Heart right ventricle (tissue), 16 donors: Measurements from ENCODE around the gene TRIM28. TPM values are rescaled to one million over a fixed set of nuclear protein-coding genes. Genes with fewer than 3 reads are reported as not detected.

Experiments used
- ATAC-seq, 8 donors: fragments of 200-7000 bp; cut with Tn5 transposase; one replicate each; pipeline ENCODE4 v1.9.1; 2020; ENCODE audit warnings: mild to moderate bottlenecking in 8 of 8, moderate library complexity in 8 of 8, moderate number of reproducible peaks in 1 of 8
- DNase-seq, 2 donors: peaks; one replicate each; pipeline ENCODE4 v3.0.0-alpha.2; 2020
- H3K27ac ChIP-seq, 10 donors: fragments of 200-600 bp; sonication (generic) in 2 of 10; one replicate each; pipeline versions ENCODE4 v1.5.0 to v1.8.0; 2020 to 2022; ENCODE audit warnings: mild to moderate bottlenecking in 3 of 10
- H3K27me3 ChIP-seq, 7 donors: fragments of 200-600 bp; one replicate each; pipeline ENCODE4 v1.8.0; 2021 to 2022; ENCODE audit warnings: mild to moderate bottlenecking in 2 of 7
- H3K36me3 ChIP-seq, 9 donors: fragments of 200-600 bp; sonication (generic) in 1 of 9; one replicate each; pipeline versions ENCODE4 v1.5.0 to v1.8.0; 2020 to 2022; ENCODE audit warnings: mild to moderate bottlenecking in 2 of 9
- H3K4me1 ChIP-seq, 9 donors: fragments of 200-600 bp; sonication (generic) in 1 of 9; one replicate each; pipeline versions ENCODE4 v1.5.0 to v1.8.0; 2020 to 2022; ENCODE audit warnings: mild to moderate bottlenecking in 4 of 9
- H3K4me3 ChIP-seq, 10 donors: fragments of 200-600 bp; sonication (generic) in 2 of 10; one replicate each; pipeline versions ENCODE4 v1.5.0 to v1.8.0; 2020 to 2022; ENCODE audit warnings: mild to moderate bottlenecking in 7 of 10, moderate library complexity in 2 of 10
- H3K9me3 ChIP-seq, 11 donors: fragments of 200-600 bp in 10 of 11; sonication (generic) in 2 of 11; one replicate each; pipeline versions ENCODE4 v1.5.0 to v1.8.0; 2013 to 2022; ENCODE audit warnings: mild to moderate bottlenecking in 2 of 11, control low read depth in 1 of 11, moderate library complexity in 1 of 11
- WGBS, 2 donors: extraction: QIAGEN DNeasy Blood & Tissue Kit; methylation state at CpG; one replicate each; pipeline ENCODE4 v1.1.7; 2013; ENCODE audit warnings: inconsistent platforms in 1 of 2; 5-methylcytosine and 5-hydroxymethylcytosine counted together
- intact Hi-C, 10 donors: fragments of 100-400 bp; cut with DNase I; formaldehyde crosslinking; loops; one replicate each; pipeline versions ENCODE4 v1.11.1 to v1.14.2; 2022
- polyA plus RNA-seq, 2 donors: library from polyadenylated mRNA; stranded (reverse); fragments of 200-250 nt; gene quantifications; one replicate each; pipeline ENCODE4 v1.2.3, GENCODE V29; 2013
- total RNA-seq, 10 donors: library from RNA; stranded (reverse); fragmentation: NEBNext Ultra II Directional in 3 of 10; extraction: Animal tissue kit (Norgen Biotek cat#: 25700) in 3 of 10; gene quantifications; one replicate each; pipeline versions ENCODE4 v1.2.1 to v1.2.4, GENCODE V29; 2021 to 2023
- TF ChIP-seq, protein P1 (sequence below), 9 donors: fragments of 200-600 bp; sonication (generic) in 2 of 9; IDR thresholded peaks; one replicate each; pipeline versions ENCODE4 v1.5.0 to v1.8.0; 2021 to 2022; ENCODE audit warnings: antibody characterized with exemption in 9 of 9, mild to moderate bottlenecking in 5 of 9, moderate library complexity in 1 of 9
- donor health status: Arrhythmogenic right ventricular cardiomyopathy.
- donor health status: ischemic (EF 13 %, LVEDD 7.1; RV severe dilation, severe dysfunction).
- donor health status: healthy with polysubstance abuse.
- donor health status: DM: no; HTN: yes; CAD: no.
- donor health status: DM: no; HTN: no; CAD: no.
- donor health status: ischemic (EF 25% LVEDD 6.9; RV normal size, moderate dysfunction).
- donor health status: ischemic (EF 25% LVEDD 5.7; RV mildly dilated, moderate dysfunction).
- donor health status: healthy.
- donor health status: DM: yes; HTN: yes; CAD: no.
- donor health status: Ischemic cardiomyopathy.
- donor health status: ischemic (EF 35%, LVEDD 5.7; RV mildly dilated, moderate dysfunction).
- donor health status: nonischemic (EF 11% LVEDD 7.7; RV severe dilation, severe dysfunction).
- donor health status: DM: yes; HTN: yes; CAD: no.
- donor health status: PGD.
- donor health status: ischemic (EF 29% LVEDD 5.4; RV normal size, mild dysfunction).
- donor health status: nonischemic (EF 23%, LVEDD 6.1; RV moderate dilation, normal function).

Gene TRIM28
- total and polyA plus RNA-seq, 12 donors = 105 to 163 (median 142) TPM

DNA sequence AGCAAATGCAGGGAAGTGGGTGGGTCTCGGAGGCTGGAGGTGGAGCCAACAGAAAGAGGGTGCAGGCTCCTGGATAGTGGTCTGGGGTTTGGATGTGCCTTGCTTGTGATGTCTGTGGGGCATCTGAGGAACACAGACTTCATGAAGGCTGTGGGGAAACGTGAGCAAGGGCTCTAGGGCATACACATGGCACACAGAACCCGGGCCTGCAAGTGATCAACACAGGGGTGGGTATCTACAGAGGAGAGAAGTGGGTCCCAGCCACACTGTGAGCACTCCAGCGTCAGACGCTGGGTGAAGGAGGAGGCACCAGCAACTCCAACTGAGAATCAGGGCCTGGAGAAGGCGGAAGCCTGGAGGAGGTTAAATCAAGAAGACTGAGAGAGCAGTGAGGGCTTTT, 20.0 kb downstream of the TRIM28 start:
- Histone ChIP-seq H3K4me1 (peaks cover 16 to 44% (median 32%) of the 10 kb centered on the region in 9 donors), H3K9me3 (no peaks in the 10 kb centered on the region), H3K27me3 (peaks cover 0 to 24% (median 0%) of the 10 kb centered on the region in 7 donors), H3K4me3 (no peak overlapping the region), H3K27ac (no peak overlapping the region), H3K36me3 (peaks cover 0 to 25% (median 4%) of the 10 kb centered on the region in 9 donors)
- WGBS, 2 donors = 68 to 73% methylated on average over 6 of the region's 6 CpGs
- ATAC-seq (no peak), DNase-seq (no peak)
- TF ChIP-seq, protein P1, sequence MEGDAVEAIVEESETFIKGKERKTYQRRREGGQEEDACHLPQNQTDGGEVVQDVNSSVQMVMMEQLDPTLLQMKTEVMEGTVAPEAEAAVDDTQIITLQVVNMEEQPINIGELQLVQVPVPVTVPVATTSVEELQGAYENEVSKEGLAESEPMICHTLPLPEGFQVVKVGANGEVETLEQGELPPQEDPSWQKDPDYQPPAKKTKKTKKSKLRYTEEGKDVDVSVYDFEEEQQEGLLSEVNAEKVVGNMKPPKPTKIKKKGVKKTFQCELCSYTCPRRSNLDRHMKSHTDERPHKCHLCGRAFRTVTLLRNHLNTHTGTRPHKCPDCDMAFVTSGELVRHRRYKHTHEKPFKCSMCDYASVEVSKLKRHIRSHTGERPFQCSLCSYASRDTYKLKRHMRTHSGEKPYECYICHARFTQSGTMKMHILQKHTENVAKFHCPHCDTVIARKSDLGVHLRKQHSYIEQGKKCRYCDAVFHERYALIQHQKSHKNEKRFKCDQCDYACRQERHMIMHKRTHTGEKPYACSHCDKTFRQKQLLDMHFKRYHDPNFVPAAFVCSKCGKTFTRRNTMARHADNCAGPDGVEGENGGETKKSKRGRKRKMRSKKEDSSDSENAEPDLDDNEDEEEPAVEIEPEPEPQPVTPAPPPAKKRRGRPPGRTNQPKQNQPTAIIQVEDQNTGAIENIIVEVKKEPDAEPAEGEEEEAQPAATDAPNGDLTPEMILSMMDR (IDR thresholded peaks at IDR 0.05) = no peak
- intact Hi-C loops = no loop called here

DNA sequence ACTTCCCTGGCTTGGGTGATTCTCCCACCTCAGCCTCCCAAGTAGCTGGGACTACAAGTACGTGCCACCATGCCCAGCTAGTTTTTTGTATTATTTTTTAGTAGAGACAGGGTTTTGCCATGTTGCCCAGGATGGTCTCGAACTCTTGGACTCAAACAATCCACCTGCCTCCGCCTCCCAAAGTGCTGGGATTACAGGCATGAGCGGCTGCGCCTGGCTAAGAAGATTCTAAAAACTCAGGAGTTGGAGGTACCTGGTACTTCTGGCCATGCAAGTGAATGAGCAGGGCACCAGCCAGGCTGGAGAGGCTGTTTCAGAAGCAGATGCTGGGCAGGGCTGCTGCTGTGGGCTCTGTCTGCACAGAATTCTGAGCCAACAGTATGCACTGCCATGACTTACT, 23.1 kb downstream of the TRIM28 start:
- H3K27ac ChIP-seq = no peak overlapping the region
- no peaks in the 10 kb centered on the region for H3K9me3 ChIP-seq
- peaks cover 11 to 29% (median 20%) of the 10 kb centered on the region in 9 donors for H3K4me1 ChIP-seq
- no peak for DNase-seq
- no peak for ATAC-seq
- H3K36me3 ChIP-seq = peaks cover 0 to 56% (median 9%) of the 10 kb centered on the region in 9 donors
- TF ChIP-seq, protein P1 (IDR thresholded peaks at IDR 0.05) = no peak
- peaks cover 0 to 15% (median 0%) of the 10 kb centered on the region in 7 donors for H3K27me3 ChIP-seq
- 95 to 97% methylated on average over 5 of the region's 5 CpGs for WGBS, 2 donors
- no peak overlapping the region for H3K4me3 ChIP-seq
- intact Hi-C loops = no loop called here

DNA sequence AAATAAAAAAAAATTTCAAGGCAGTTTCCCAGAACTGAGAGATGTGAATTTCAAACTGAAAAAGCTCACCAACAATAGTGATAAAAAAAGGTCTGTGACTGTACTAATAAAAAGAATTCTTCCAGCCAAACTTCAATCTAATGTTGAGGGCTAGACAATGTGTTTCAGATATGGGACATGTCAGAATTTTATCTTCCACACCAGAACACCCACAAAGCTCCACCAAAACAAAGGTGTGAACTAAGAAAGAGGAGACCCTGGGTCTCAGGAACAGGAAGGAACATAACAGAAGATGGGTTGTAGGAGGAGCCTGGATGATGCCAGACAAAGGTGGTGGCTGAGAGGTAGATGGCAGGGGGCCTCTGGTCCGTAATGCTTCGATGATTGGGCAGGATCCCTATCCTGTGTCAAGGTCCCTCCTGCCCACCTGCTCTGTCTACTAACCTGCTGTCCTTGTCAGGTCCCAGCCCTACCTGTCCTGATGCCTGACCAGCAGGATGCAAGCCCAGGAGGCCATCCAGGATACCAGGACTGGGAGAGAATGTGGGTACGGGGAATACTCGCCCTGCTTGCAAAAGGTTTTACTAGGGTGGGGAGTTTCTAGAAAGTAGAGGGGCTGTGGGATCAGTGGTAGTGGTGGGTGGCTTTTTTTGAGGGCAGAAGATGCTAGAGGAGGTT, 24.7 kb downstream of the TRIM28 start:
- TF ChIP-seq, protein P1 (IDR thresholded peaks at IDR 0.05) = no peak
- peaks cover 0 to 18% (median 10%) of the 10 kb centered on the region in 9 donors for H3K4me1 ChIP-seq
- 90 to 93% methylated on average over 4 of the region's 4 CpGs for WGBS, 2 donors
- DNase-seq (no peak), ATAC-seq (no peak)
- H3K27me3 ChIP-seq = no peaks in the 10 kb centered on the region
- H3K4me3 ChIP-seq = no peak overlapping the region
- intact Hi-C loops = no loop called here
- H3K9me3 ChIP-seq = no peaks in the 10 kb centered on the region
- no peak overlapping the region for H3K27ac ChIP-seq
- peaks cover 0 to 56% (median 9%) of the 10 kb centered on the region in 9 donors for H3K36me3 ChIP-seq

DNA sequence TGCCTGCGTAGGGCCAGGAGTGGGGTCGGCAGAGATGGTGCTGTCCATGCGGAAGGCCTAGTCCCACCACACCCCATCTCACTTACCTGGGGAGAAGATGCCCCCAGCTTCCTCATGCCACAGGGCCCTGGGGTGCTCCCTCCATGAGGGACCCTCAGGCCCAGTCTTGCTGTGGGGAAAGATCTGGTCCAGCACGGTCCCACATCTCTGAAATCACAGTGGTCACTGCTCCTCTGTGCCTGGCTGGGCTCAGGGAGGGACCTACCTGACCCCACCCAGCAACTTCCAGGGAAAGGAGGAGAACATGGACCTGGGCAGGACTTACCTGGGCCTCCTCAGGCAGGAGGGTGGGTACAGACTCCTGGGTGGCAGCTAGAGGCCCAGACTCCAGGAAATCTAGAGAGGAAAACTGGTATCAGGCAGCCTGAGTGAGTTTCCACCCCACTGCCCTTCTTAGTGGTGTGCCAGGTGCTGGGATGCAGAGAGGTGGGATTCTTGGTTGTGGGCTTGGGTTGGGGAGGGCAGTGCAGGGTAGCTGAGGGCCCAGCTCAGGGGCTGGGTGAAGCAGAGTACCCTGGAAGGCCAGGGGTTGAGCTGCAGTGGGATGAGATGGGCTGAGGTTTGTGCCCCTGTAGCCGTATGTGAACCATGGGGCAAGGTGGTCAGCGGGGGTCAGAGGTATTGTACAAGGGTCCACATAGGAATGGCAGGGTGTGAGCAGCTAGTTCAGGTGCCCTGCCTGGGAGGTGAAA, 25.5 kb downstream of the TRIM28 start:
- intact Hi-C loops = no loop called here
- DNase-seq (no peak), ATAC-seq (no peak)
- TF ChIP-seq, protein P1 (IDR thresholded peaks at IDR 0.05) = no peak
- Histone ChIP-seq H3K9me3 (no peaks in the 10 kb centered on the region), H3K4me1 (peaks cover 0 to 24% (median 16%) of the 10 kb centered on the region in 9 donors), H3K4me3 (no peak overlapping the region), H3K27ac (no peak overlapping the region), H3K27me3 (no peaks in the 10 kb centered on the region), H3K36me3 (peaks cover 0 to 56% (median 9%) of the 10 kb centered on the region in 9 donors)
- 93 to 95% methylated on average over 6 of the region's 6 CpGs for WGBS, 2 donors
